ENCODE results near the gene STK11.

STK11 gene

DNA sequence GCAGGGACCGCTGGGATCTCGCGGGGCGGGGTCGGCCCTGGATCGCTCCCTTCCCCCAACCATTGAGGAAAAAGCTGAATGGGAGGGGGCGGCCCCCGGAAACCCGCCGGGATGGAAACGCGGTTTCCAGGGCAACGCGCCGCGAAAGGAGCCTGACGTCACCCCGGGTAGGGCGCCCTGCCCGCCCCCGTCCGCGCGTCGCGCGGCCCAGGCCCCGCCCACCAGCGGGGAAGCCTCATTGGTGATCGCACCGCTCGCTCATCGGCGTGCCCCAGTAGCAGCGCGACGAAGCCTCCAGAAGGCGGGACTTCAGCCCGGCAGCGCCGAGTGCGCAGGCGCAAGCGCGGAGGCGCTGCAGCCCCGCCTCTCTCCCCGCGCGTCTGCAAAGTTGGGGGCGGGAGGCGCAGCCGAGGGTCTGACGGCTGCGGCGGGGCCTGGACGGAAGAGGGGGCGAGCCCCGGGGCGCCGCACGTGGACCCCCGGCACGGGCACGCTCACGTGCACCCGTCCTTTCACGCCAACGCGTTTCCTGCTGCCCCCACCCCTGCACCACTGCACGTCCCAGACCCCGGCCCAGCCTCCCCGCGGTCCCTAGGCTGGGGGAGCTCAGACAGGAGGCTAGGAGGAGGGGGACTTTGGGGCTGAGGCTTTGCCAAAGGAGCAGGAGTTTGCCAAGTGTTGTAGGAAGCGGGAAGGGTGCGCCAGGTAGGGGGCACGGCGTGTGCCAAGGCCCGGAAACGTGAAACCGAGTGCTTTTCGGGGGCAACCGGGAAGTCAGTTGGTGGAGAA, 55.4 kb downstream of the STK11 start:
- peak; percentile 90 to 98 for DNase-seq (ENCODE audit: low read depth in 2 of 2)

DNA sequence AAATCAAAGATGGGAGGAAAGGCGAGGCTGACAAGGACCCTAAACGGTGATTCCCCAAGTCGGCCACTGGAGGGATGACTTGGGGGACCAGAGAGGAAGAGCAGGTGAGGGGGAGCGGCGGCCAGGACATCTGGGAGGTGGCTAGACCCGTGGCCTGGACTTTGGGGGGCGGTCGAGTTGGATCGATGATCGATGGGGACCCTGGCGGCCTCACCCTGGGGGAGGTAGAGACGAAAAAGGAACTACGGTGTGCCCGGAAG, 55.9 kb downstream of the STK11 start:
- no peak for DNase-seq (ENCODE audit: low read depth in 2 of 2)

DNA sequence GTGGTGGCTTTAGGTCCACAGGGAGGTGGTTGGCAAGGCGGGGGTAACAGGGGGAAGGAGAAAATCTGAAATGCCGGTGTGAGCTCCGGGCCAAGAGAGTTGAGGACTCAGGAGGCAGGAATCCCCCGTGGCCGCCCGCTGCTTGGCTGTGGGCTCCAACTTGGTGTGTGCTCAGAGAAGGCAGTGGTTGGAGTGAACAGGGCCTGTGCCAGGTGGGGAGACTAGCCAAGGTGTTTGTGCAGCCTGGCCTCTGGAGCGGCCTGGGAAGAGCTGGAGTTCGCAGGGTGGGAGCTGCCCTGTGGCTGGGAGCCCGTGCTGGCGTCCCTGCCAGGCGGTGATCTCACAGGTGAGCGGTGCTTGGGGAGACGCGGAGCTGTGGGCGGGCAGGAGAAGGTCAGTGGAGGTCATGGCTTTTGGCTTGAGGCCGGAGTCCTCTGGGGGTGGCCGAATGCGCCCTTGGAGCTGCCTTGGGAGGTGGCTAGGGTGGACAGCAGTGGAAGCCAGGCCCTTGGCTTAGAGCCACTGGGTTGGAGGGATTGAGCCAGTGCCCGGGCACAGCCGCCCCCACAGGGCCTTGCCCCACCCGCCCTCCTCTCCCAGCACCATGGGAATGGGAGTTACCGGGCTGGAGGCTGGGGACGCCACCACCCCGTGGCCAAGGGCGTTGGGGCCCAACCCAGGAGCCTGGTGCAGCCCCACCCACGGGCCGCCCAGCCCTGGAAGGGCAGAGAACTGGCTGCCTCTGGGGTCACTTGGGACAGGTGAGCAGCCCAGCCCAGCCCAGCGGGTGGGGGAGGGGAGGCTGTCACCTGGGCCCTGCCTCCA, 56.4 kb downstream of the STK11 start:
- DNase-seq (ENCODE audit: low read depth in 2 of 2), result no peak

DNA sequence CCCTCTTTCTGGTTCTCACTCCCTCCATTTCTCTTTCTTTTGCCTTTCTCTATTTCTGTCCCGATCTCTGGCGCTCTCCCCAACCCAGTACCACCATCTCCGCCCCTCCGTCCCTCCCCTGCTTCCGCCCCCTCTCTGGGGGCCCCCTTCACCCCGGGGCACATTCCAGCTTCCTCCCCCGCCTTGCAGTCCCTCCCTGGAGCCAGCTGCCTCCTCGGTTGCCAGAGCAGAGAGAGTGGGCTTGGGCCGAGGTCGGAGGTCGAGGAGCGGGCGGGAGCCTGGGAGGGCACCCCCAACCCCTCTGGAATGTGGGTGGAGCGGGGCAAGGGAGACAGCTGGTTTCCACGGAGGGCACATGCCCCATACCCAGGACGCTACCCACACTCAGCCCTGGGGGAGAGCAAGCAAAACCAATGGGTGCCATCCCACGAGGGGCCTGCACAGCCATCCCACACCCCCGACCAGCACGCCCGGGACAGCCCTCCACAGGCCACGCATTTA, 57.1 kb downstream of the STK11 start:
- DNase-seq (ENCODE audit: low read depth in 2 of 2), result no peak

DNA sequence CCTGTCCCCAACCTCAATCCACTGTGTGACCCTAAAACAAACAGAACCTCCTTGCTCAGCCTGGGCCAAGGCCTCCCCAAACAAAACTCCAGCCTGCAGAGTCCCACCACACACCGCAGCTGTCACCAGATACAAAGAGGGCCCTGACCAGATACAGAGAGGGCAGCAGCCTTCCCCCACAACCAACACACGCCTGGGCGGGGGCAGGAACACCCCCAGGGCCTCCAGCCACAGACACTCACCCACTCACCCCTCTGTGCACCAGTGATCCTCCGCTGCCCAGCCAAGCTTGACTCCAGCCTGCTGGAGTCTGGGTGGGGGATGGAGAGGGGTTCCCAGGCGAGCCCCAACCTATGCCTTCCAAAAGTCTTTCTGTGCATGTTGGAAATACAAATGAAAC, 57.6 kb downstream of the STK11 start:
- no peak for DNase-seq (ENCODE audit: low read depth in 2 of 2)

DNA sequence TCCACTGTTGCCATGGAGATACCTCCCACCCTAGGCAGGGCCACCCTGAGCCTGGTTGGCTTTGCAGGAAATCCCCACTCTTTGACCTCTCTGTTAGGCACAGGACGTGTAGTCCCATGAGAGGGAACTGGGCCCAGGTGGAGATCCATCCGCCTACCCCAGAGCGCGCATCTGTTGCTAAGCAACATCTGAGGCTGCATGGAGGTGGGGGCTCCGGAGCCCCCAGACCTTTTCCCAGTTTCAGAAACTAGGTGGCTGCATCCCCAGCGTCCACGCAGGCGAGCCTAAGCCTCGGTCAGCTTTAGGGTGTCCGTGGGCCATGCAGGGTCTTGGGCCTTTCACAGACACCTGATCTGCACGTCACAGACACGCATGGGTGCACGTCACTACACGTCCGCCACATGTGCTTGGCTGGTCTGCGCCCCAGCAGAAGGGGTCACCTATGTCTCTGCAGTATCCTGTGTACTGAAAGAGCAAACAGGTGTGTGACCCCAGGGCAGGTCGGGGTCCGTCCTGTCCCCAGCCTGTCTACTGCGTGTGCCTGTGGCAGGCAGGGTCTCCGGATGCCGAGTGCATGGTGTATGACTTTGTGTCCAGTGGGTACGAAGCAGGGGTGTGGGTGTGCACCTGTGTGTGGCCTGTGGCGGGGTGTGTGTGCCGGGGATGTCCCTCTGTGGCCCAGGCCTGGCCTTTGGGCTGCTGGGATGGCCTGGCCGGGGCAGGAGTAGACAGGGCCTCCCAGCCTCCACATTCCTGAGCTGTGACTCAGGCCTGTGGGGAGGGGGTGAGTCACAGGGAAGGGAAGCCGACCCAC, 59.4 kb downstream of the STK11 start:
- DNase-seq (ENCODE audit: low read depth in 2 of 2), result no peak

DNA sequence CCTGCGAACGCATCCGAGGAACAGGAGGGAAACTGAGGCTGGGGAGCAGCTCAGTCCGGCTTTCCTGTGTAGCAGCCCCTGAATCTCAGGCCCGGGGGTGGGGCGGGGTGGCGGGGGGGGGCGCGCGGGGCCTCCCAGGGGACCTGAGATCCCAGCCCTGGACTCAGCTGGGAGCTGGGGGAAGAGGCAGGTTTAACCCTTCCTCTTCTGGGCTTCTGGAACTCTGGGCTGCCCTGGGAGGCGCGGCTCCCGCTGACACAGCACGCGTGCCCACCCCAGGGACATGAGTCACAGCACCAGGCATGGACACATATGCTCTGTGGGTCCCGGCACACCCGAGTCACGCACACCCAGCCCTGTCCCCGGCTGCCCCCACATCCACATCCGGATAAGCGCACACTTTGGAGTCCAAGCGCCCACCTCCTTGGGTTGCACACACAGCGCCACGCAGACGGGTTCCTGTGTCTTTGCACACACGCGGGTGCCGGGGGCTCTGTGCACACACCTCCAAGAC, 60.1 kb downstream of the STK11 start:
- DNase-seq (ENCODE audit: low read depth in 2 of 2), result no peak

DNA sequence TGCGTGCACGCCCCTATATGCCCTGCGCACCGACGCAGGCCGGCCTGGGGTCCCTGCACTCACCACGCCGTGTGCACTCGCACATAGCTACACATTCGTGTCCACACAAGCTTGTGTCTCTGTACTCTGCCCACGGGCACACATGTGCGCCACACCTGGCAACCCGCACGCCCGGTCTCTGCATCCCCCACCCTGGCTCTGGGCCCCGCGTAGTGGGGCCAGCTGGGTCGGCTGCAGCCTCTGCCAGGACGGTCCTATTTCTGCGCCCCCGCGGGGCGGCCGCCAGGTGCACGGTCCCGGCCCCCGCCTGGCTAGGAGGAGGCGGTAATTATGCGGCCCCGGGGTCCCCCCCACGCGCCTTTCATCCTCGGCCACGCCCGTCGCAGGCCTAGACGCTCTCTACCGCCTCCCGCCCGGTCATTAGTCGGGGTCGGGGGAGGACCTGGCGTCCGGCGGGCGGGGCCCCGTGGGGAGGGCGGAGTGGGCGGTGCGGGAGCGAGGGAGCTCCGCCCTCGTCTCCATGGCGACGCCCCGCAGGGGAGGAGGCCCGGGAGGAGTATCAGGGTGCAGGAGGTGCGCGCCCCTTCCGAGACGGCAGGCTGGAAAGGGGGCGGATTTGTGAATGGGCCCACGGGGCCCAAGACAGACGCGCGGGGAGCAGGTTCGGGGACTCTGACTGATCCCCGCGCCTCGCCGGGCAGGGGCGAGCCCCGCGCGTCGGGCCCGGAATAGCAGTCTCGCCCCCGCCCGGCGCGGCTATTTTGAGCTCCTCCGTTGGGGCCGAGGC, 60.7 kb downstream of the STK11 start:
- no peak for DNase-seq (ENCODE audit: low read depth in 2 of 2)

DNA sequence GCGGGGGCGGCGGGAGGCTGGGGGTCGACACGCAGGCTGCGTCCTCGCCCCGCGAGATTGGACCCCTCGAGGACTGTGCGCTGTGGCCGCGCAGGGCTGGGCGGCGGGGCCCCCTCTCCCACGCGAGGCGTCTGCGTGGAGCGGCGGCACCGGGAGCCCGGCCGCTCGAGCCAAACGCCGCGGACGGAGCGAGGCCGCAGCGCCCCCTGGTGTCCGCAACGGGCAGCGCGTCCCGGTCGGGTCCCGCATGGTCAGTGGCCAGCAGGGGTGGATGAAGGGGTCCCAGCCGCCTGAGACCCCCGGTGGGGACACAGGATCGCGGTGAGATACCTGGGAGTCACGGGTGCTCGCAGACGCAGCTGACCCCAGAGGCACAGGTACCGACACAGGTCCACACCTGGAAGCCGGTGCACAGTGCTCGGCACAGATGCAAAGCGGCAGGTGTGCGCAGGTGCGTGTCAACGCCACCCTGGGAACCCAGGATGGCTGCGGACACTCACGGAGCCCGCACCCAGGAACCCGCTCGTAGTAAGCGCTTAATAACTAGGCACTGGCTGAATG, 61.4 kb downstream of the STK11 start:
- DNase-seq (ENCODE audit: low read depth in 2 of 2), result no peak

DNA sequence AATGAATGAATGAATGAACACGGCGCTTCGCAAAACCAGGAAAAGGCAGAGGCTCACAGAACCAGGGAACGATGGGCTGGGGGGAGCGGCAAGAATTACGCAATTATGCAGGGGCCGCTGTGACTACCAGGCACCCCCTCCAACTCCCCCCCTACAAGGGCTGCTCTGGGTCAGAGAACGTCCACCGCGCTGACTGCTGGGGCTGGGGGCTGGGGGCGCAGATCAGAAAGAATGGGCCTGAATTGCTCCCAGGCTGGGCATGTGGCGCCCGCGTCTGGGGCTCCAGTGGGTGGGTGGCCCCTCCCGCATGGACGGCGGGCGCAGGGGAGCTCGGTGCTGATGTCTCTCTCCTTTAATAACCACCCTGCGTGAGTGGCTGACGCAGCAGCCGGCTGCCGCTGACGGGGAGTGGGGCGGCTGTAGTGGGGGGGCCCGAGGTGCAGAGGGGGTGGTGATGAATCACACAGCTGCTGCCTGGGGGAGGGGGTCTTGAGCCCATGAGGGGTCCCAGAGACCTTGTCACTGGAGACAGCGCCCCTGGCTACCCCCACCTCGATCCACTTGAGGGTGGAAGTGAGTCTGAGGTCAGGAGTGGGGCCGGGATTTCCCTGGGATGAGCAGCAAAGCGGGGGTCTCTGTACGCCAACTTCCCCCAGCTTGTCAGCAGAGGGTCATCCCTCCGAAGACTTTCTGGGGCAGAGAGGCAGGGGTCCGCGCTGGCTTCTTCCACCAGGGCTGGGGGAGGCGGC, 62.1 kb downstream of the STK11 start:
- DNase-seq (ENCODE audit: low read depth in 2 of 2), result no peak

DNA sequence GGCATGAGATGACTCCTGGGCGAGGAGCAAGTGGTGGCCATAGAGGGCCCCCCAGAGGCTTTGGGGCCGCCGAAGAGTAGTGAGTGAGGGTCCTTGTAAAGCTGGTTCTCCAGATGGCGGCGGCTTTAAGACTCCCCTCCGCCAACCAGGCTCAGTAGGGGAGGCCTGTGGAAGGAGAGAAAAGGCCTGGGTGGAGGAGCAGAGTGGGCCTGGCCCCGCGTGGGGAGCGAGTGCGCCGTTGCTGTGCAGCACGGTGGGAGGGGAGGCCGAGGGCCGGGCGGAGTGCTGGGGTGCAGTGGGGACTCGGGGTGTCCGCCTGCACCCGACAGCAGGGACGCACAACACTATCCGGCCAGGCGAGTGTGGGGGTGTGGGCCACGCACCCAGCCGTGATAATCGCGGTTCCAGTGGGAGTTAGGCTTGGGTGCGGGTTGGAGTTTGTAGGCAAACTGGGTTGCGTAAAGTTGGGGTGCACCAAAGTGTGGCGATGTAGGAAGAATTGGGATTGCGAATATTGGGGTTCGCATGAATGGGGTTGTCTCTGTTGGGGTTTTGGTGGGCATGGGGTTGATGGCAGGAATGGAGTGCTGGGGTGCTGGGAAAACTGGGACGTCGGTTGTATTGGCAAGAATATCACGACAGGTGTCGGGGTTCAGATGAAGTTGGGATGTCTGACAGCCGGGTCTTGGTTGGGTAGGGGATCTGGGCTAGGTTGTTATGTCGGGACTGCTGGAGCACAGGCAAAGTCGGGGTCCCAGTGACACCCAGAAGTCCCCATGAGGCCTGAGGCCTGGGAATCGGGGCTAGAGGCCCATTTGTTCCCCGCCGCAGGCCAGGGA, 62.9 kb downstream of the STK11 start:
- DNase-seq (ENCODE audit: low read depth in 2 of 2), result no peak

DNA sequence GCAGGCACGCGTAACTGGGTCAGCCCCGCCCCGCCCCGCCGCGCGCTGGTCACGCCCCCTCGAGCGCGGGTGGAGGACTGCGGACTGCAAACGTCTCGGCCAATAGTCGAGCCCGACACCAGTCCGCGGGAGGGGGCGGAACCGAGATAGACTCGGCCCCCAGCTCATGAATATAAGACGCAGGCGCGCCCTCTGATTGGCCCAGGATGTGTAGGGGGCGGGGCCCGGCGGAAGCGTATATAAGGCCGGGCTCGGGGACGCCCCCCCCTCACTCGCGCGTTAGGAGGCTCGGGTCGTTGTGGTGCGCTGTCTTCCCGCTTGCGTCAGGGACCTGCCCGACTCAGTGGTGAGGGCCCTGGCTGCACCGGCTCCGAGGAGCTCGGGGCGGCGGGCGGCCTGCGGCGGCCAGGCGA, 63.5 kb downstream of the STK11 start, which contains the start of gene CIRBP:
TSS of gene CIRBP (plus strand) at position 268 of the 413 bp plus-strand sequence. CDS start 1,602 bp downstream, outside the sequence.
- peak; percentile 99 to 100 for DNase-seq (ENCODE audit: low read depth in 2 of 2)

DNA sequence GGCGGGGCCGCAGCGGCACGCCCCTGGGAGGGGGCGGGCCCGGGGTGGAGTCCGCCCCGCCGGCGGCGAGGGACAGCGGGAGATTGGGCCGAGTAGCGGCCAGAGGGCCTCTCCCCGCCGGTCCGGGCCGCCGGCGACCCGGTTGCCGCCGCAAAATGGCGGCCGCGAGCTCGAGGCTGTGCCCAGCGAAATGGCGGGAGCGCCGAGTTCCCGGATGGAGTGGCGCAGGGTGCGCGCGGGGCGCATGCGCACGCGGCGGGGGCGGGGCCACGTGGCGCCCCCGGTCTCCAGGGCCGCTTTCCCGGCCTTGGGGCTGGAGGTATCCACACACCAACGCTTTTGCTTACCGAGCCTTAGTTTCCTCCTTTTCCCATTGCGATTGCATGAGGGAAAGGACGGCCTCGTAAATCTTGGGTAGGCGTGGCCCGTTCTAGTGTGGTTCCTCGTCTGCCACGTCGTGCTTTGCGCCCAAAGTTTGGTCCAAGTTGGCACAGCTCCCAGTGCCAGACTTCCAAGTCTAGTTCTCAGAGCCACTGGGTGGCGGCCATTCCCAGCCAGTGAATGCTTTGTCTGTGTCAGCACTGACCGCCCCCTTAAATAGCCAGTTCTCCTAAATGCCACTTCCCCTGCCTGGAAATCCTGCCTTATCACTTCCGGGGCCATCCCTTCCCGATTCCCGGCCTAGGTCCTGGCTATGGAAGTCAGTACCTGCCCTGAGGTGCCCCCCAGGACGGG, 64.1 kb downstream of the STK11 start:
- peak in 1 of 2 donors; percentile 73 for DNase-seq (ENCODE audit: low read depth in 2 of 2)

DNA sequence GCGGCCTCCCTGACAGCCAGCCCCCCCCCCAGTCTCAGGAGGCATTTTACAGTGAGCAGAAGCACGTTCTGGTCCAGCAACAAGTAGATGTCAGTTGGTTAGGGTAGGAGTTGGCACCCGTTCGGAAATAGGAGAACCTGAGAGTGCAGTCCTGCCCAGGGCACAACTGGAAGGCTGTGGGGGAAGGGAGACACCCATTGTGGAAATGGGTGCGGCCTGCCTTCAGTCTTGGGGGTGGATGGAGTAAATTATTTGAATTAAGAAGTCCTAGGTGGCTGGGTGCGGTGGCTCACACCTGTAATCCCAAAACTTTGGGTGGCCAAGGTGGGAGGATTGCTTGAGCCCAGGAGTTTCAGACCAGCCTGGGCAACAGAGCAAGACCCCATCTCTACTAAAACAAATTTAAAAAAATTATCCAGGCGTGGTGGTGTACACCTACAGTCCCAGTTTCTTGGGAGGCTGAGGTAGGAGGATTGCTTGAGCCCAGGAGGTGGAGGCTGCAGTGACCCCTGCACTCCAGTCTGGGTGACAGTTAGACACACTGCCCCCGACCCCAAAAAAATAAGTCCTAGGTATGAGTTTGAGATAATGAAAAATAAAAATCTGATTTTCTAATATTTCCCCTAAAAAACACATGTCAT, 64.8 kb downstream of the STK11 start:
- no peak for DNase-seq (ENCODE audit: low read depth in 2 of 2)

DNA sequence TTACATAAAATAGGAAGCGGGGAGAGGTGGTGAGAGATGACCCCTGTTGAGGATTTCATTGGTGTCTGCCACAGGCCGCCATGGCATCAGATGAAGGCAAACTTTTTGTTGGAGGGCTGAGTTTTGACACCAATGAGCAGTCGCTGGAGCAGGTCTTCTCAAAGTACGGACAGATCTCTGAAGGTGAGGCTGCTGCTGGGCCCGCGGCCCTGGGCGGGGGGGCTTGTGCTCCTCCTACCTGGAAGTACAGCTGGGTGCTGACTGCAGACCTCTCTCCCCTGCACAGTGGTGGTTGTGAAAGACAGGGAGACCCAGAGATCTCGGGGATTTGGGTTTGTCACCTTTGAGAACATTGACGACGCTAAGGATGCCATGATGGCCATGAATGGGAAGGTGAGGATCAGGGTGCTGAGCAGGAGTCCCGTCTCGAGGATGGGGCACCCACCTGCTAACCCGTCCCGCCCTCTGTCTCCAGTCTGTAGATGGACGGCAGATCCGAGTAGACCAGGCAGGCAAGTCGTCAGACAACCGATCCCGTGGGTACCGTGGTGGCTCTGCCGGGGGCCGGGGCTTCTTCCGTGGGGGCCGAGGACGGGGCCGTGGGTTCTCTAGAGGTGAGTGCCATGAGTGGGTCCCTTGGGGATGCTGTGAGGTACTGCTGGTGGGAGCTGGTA, 65.4 kb downstream of the STK11 start:
- no peak for DNase-seq (ENCODE audit: low read depth in 2 of 2)

DNA sequence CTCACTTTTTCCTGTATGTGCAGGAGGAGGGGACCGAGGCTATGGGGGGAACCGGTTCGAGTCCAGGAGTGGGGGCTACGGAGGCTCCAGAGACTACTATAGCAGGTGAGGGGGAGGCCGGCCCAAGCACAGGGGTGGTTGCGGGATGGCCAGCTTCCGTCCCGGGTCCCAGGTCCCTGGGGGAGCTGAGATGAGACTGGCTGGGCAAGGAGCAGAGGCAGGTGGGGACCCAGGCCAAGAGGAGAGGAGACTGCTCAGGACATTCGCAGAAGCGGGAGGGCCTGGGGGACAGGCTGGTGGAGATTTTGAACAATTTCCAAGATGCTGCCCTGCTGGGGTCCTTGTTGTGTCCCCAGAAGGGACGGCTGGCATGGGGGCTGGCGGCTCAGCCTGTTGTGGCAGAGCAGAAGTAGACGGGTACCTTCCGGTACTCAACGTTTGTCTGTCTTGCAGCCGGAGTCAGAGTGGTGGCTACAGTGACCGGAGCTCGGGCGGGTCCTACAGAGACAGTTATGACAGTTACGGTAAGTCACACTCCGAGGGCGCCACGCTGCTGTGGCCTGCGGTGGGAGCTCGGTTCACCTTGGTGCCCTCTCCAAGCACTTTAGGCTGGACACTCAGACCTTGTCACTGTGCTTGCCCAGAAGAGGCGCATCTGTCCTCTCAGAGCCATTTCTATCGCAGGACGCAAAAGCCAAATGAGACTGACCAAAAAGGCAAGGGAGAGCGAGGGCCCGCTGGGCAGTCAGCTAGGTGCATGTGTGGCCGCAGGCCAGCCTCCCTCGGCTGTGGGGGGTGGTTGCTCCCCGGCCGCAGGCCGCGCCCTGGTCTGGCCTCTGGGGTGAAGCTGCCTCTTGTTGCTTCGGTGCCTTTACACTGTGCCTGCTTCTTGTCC, 66.2 kb downstream of the STK11 start:
- no peak for DNase-seq (ENCODE audit: low read depth in 2 of 2)
